ENCODE results near the gene NR5A2. TPM values are rescaled to one million over a fixed set of nuclear protein-coding genes. Genes with fewer than 3 reads are reported as not detected.

Gene NR5A2
- total and polyA plus RNA-seq, 2 donors: 1.6 to 9.0 TPM

GRCh38 chr1:200058341-200058740 lies 30.8 kb downstream of the NR5A2 start:
- H3K36me3 ChIP-seq (ENCODE audit: insufficient read depth): no peaks in the 10 kb centered on the region
- 94% methylated on average over 15 of the region's 15 CpGs for WGBS
- H3K4me3 ChIP-seq (ENCODE audit: low read depth, low read length): no peak overlapping the region
- H3K4me1 ChIP-seq (ENCODE audit: insufficient read depth): no peaks in the 10 kb centered on the region
- H3K27ac ChIP-seq (ENCODE audit: low read depth): no peak overlapping the region
- no peak for DNase-seq (ENCODE audit: extremely low spot score)

GRCh38 chr1:200062143-200062542 lies 34.6 kb downstream of the NR5A2 start:
- Histone ChIP-seq H3K4me1 (ENCODE audit: insufficient read depth) (no peaks in the 10 kb centered on the region), H3K36me3 (ENCODE audit: insufficient read depth) (no peaks in the 10 kb centered on the region), H3K27ac (ENCODE audit: low read depth) (no peak overlapping the region), H3K4me3 (ENCODE audit: low read depth, low read length) (no peak overlapping the region)
- 66% methylated on average over 2 of the region's 2 CpGs for WGBS
- DNase-seq (ENCODE audit: extremely low spot score): no peak

- Histone ChIP-seq H3K27ac (ENCODE audit: low read depth) (no peak overlapping the region), H3K36me3 (ENCODE audit: insufficient read depth) (no peaks in the 10 kb centered on the region), H3K4me3 (ENCODE audit: low read depth, low read length) (no peak overlapping the region), H3K4me1 (ENCODE audit: insufficient read depth) (no peaks in the 10 kb centered on the region)
- no peak for DNase-seq (ENCODE audit: extremely low spot score)
- 61% methylated on average over 4 of the region's 4 CpGs for WGBS
Observed at GRCh38 chr1:200072636-200073285, 45.3 kb downstream of the NR5A2 start.

DNA sequence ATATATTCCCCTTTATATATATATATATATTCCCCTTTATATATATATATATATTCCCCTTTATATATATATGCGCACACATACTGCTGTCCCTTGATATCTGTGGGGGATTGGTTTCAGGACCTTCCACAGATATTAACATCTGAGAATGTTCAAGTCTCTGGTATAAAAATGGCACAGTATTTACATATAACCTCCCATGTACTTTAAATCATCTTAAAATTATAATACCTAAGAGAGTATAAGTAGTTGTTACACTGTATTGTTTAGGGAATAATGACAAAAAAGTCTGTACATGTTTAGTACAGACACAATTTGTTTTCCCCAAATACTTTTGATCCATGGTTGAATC lies 45.8 kb downstream of the NR5A2 start:
- Histone ChIP-seq H3K4me3 (ENCODE audit: low read depth, low read length) (no peak overlapping the region), H3K27ac (ENCODE audit: low read depth) (no peak overlapping the region), H3K36me3 (ENCODE audit: insufficient read depth) (no peaks in the 10 kb centered on the region), H3K4me1 (ENCODE audit: insufficient read depth) (no peaks in the 10 kb centered on the region)
- DNase-seq (ENCODE audit: extremely low spot score): no peak
- WGBS: 92% methylated on average over 1 of the region's 1 CpG

- WGBS: 19% methylated on average over 8 of the region's 8 CpGs
- Histone ChIP-seq H3K27ac (ENCODE audit: low read depth) (no peak overlapping the region), H3K4me3 (ENCODE audit: low read depth, low read length) (no peak overlapping the region), H3K4me1 (ENCODE audit: insufficient read depth) (no peaks in the 10 kb centered on the region), H3K36me3 (ENCODE audit: insufficient read depth) (no peaks in the 10 kb centered on the region)
- no peak for DNase-seq (ENCODE audit: extremely low spot score)
Observed at GRCh38 chr1:200075522-200075921, 48.0 kb downstream of the NR5A2 start.

GRCh38 chr1:200075938-200076546 lies 48.5 kb downstream of the NR5A2 start:
- no peak overlapping the region for H3K4me3 ChIP-seq (ENCODE audit: low read depth, low read length)
- 24% methylated on average over 9 of the region's 9 CpGs for WGBS
- DNase-seq (ENCODE audit: extremely low spot score): peak; percentile 7
- H3K36me3 ChIP-seq (ENCODE audit: insufficient read depth): no peaks in the 10 kb centered on the region
- H3K27ac ChIP-seq (ENCODE audit: low read depth): no peak overlapping the region
- no peaks in the 10 kb centered on the region for H3K4me1 ChIP-seq (ENCODE audit: insufficient read depth)

- no peak for DNase-seq (ENCODE audit: extremely low spot score)
- Histone ChIP-seq H3K4me1 (ENCODE audit: insufficient read depth) (no peaks in the 10 kb centered on the region), H3K27ac (ENCODE audit: low read depth) (no peak overlapping the region), H3K36me3 (ENCODE audit: insufficient read depth) (no peaks in the 10 kb centered on the region), H3K4me3 (ENCODE audit: low read depth, low read length) (no peak overlapping the region)
- 76% methylated on average over 8 of the region's 8 CpGs for WGBS
Observed at GRCh38 chr1:200079232-200079940, 51.9 kb downstream of the NR5A2 start.

GRCh38 chr1:200081151-200081968 lies 53.9 kb downstream of the NR5A2 start:
- DNase-seq (ENCODE audit: extremely low spot score): no peak
- 41% methylated on average over 5 of the region's 5 CpGs for WGBS
- H3K36me3 ChIP-seq (ENCODE audit: insufficient read depth): no peaks in the 10 kb centered on the region
- H3K4me3 ChIP-seq (ENCODE audit: low read depth, low read length): no peak overlapping the region
- H3K27ac ChIP-seq (ENCODE audit: low read depth): no peak overlapping the region
- no peaks in the 10 kb centered on the region for H3K4me1 ChIP-seq (ENCODE audit: insufficient read depth)

DNA sequence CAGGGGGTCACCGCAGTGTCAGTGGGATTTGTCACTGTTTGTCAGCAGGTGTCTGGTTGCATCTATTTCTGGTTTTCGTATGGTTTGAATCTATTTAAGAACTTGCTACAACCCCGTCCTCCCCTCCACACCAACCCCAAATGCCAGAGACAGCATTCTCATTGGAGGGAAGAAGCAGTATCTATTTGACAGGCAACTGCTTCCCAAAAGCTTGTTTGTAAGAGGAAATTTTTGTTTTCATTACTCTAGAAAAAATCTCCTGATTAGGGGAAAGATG lies 54.4 kb downstream of the NR5A2 start:
- no peak overlapping the region for H3K4me3 ChIP-seq (ENCODE audit: low read depth, low read length)
- DNase-seq (ENCODE audit: extremely low spot score): no peak
- WGBS: 34% methylated on average over 3 of the region's 3 CpGs

GRCh38 chr1:200082329-200082728 lies 54.8 kb downstream of the NR5A2 start:
- DNase-seq (ENCODE audit: extremely low spot score): no peak
- WGBS: 51% methylated on average over 2 of the region's 2 CpGs
- H3K4me1 ChIP-seq (ENCODE audit: insufficient read depth): no peaks in the 10 kb centered on the region
- no peaks in the 10 kb centered on the region for H3K36me3 ChIP-seq (ENCODE audit: insufficient read depth)
- H3K4me3 ChIP-seq (ENCODE audit: low read depth, low read length): no peak overlapping the region
- H3K27ac ChIP-seq (ENCODE audit: low read depth): no peak overlapping the region

More for the DNA sequence above, 54.4 kb downstream of the NR5A2 start:
- H3K27ac ChIP-seq (ENCODE audit: low read depth): no peak overlapping the region
- no peaks in the 10 kb centered on the region for H3K36me3 ChIP-seq (ENCODE audit: insufficient read depth)
- no peaks in the 10 kb centered on the region for H3K4me1 ChIP-seq (ENCODE audit: insufficient read depth)

DNA sequence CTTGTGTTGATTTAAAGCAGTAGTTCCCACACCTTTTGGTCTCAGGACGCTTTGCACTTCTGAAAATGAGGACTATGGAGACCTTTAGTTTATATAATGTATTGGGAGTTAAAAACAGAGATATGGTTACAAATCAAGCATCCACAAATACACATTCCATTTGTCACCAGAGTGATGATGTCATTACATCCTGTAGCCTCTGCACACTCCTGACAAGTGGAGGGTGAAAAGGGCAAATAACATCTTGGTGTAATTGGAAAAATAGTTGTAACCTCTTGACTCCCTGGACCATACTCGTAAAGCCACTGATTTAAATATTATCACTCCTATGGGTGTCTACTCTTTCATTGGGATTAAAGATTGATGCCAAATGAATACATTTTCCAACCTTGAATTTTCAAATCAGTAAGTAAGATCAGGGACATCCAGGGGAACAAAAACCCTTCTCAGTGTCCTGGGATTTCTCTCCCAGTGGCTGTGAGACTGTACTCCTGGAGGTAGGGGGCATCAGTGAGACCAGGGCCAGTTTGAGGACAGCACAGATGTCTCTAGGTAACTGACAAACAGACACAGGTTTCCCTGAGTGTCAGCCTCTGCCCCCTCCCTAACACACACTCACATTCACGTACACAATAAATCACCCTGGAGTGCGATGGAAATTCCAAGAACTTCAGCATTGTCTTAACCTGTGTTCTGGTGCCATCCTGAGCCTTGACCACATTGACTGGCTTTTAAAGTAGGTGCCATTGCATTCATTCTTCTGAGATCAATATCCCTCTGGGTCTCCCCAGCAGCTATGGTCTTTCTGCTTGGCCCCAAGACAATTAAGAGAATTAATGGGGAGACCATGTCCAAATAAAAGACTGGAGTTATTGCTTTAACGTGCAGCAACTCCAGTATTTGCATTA lies 63.0 kb downstream of the NR5A2 start:
- Histone ChIP-seq H3K4me1 (ENCODE audit: insufficient read depth) (no peaks in the 10 kb centered on the region), H3K4me3 (ENCODE audit: low read depth, low read length) (no peak overlapping the region), H3K27ac (ENCODE audit: low read depth) (no peak overlapping the region), H3K36me3 (ENCODE audit: insufficient read depth) (no peaks in the 10 kb centered on the region)
- WGBS: 64% methylated on average over 5 of the region's 5 CpGs
- no peak for DNase-seq (ENCODE audit: extremely low spot score)

GRCh38 chr1:200095057-200095577 lies 67.6 kb downstream of the NR5A2 start:
- WGBS: 89% methylated on average over 2 of the region's 2 CpGs
- DNase-seq (ENCODE audit: extremely low spot score): no peak
- Histone ChIP-seq H3K36me3 (ENCODE audit: insufficient read depth) (no peaks in the 10 kb centered on the region), H3K4me1 (ENCODE audit: insufficient read depth) (no peaks in the 10 kb centered on the region), H3K27ac (ENCODE audit: low read depth) (no peak overlapping the region), H3K4me3 (ENCODE audit: low read depth, low read length) (no peak overlapping the region)

DNA sequence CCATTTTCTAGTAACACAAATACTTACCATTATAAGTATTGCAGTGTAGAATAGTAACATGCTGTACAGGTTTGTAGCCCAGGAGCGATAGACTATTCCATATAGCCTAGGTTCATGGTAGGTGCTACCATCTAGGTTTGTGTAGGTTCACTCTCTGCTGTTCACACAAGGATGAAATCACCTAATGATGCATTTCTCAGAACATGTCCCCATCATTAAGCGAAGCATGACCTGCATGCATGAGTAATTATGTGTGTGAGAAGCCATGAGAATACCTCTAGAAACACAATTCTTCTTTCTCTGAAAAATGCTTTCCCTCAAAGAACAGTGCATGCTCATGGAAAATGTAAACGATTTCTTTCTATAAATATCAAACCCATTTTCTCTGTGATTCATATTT lies 69.3 kb downstream of the NR5A2 start:
- no peak for DNase-seq (ENCODE audit: extremely low spot score)
- Histone ChIP-seq H3K36me3 (ENCODE audit: insufficient read depth) (no peaks in the 10 kb centered on the region), H3K4me1 (ENCODE audit: insufficient read depth) (no peaks in the 10 kb centered on the region), H3K4me3 (ENCODE audit: low read depth, low read length) (no peak overlapping the region), H3K27ac (ENCODE audit: low read depth) (no peak overlapping the region)
- WGBS: 82% methylated on average over 3 of the region's 3 CpGs
